Stimulated activated CD8-positive, alpha-beta memory T cell treated with anti-CD3 and anti-CD28 coated beads, Interleukin-15, amount 100 ng/mL, for 4 hours (primary cell): ENCODE data around the gene AAR2.

ENCODE experiments used
- DNase-seq, 2 donors: peaks; one replicate each; pipeline ENCODE4 v3.0.0-alpha.2; 2020; ENCODE audit warnings: low read depth in 2 of 2

AAR2 gene

GRCh38 chr20:36235892-36236785 is at the start of gene AAR2:
AAR2 (plus strand) TSS chr20:36236478; CDS start chr20:36239869, 3,391 bp downstream.
- peak; percentile 50 to 52 for DNase-seq

GRCh38 chr20:36193977-36194712 is 42.1 kb upstream of the AAR2 start:
- DNase-seq: no peak

- no peak for DNase-seq
These were observed 39.6 kb upstream of the AAR2 start for GRCh38 chr20:36196676-36197075.

- no peak for DNase-seq
These were observed 39.0 kb upstream of the AAR2 start for GRCh38 chr20:36197271-36197670.

GRCh38 chr20:36199345-36200257 is 36.7 kb upstream of the AAR2 start:
- peak; percentile 13 to 53 for DNase-seq

- DNase-seq: no peak
These were observed 35.8 kb upstream of the AAR2 start for GRCh38 chr20:36200451-36200850.

GRCh38 chr20:36201198-36201597 is 35.1 kb upstream of the AAR2 start:
- no peak for DNase-seq

GRCh38 chr20:36202891-36203338 is 33.4 kb upstream of the AAR2 start:
- peak; percentile 36 to 43 for DNase-seq

GRCh38 chr20:36203861-36204260 is 32.4 kb upstream of the AAR2 start:
- no peak for DNase-seq

GRCh38 chr20:36205026-36205425 is 31.3 kb upstream of the AAR2 start:
- DNase-seq: no peak

- no peak for DNase-seq
These were observed 30.2 kb upstream of the AAR2 start for GRCh38 chr20:36206068-36206467.

GRCh38 chr20:36206641-36207040 is 29.6 kb upstream of the AAR2 start:
- DNase-seq: no peak

- DNase-seq: no peak
These were observed 28.7 kb upstream of the AAR2 start for GRCh38 chr20:36207602-36208001.

- no peak for DNase-seq
These were observed 28.0 kb upstream of the AAR2 start for GRCh38 chr20:36208257-36208656.

- no peak for DNase-seq
These were observed 25.7 kb upstream of the AAR2 start for GRCh38 chr20:36210436-36211021.

- no peak for DNase-seq
These were observed 22.9 kb upstream of the AAR2 start for GRCh38 chr20:36213362-36213761.

GRCh38 chr20:36214684-36215256 is 21.5 kb upstream of the AAR2 start:
- no peak for DNase-seq

- no peak for DNase-seq
These were observed 20.5 kb upstream of the AAR2 start for GRCh38 chr20:36215778-36216177.

GRCh38 chr20:36216314-36217025 is 19.8 kb upstream of the AAR2 start:
- no peak for DNase-seq

GRCh38 chr20:36217226-36217625 is 19.1 kb upstream of the AAR2 start:
- DNase-seq: no peak
